Esophagus squamous epithelium (tissue), 4 donors: ENCODE results near the gene MRAP2.

Experiments
- POLR2A ChIP-seq, 4 donors: fragments of 450-650 bp; IDR thresholded peaks; one replicate each; pipeline ENCODE4 v1.6.1; 2017; ENCODE audit warnings: antibody characterized with exemption in 4 of 4, mild to moderate bottlenecking in 4 of 4, moderate library complexity in 3 of 4
- TF ChIP-seq, protein P1 (sequence below), 6 experiments: fragments of 450-650 bp in 4 of 6; fragments of 200-600 bp in 2 of 6; sonication (generic) in 2 of 6; IDR thresholded peaks; one replicate each; pipeline ENCODE4 v1.5.1; 2016 to 2019; ENCODE audit warnings: antibody characterized with exemption in 6 of 6, mild to moderate bottlenecking in 4 of 6, moderate library complexity in 4 of 6

DNA sequence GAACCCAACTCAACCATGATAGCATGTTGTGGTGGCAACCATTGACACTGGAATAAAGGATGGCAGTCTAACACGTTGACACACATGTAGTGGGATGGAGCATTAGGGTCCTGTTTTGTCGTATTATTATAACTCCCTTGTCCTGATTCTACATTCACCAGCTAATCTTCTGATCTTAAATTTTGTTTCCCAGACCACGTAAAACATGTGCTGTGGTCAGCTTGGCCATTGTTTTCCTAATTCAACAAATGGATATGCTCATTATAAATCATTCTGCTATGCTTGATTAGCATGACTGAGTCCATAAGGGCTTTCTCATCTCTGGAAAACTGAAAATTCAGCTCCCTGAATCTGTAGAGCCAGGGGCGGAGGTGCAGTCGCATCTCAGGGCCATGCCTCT lies 15.0 kb downstream of the MRAP2 start:
- TF ChIP-seq, protein P1, sequence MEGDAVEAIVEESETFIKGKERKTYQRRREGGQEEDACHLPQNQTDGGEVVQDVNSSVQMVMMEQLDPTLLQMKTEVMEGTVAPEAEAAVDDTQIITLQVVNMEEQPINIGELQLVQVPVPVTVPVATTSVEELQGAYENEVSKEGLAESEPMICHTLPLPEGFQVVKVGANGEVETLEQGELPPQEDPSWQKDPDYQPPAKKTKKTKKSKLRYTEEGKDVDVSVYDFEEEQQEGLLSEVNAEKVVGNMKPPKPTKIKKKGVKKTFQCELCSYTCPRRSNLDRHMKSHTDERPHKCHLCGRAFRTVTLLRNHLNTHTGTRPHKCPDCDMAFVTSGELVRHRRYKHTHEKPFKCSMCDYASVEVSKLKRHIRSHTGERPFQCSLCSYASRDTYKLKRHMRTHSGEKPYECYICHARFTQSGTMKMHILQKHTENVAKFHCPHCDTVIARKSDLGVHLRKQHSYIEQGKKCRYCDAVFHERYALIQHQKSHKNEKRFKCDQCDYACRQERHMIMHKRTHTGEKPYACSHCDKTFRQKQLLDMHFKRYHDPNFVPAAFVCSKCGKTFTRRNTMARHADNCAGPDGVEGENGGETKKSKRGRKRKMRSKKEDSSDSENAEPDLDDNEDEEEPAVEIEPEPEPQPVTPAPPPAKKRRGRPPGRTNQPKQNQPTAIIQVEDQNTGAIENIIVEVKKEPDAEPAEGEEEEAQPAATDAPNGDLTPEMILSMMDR (IDR thresholded peaks at IDR 0.05) = no peak
- no peak for TF ChIP-seq POLR2A (IDR thresholded peaks at IDR 0.05)
